HG03378 (cell line): ENCODE measurements around the gene CMIP.

ENCODE experiments used
- ATAC-seq: cut with Tn5 transposase; IDR thresholded peaks from one replicate; pipeline ENCODE4 v1.9.1; 2021; ENCODE audit warnings: mild to moderate bottlenecking, moderate library complexity; ENCODE audit not compliant: unreplicated experiment

The CMIP gene

DNA sequence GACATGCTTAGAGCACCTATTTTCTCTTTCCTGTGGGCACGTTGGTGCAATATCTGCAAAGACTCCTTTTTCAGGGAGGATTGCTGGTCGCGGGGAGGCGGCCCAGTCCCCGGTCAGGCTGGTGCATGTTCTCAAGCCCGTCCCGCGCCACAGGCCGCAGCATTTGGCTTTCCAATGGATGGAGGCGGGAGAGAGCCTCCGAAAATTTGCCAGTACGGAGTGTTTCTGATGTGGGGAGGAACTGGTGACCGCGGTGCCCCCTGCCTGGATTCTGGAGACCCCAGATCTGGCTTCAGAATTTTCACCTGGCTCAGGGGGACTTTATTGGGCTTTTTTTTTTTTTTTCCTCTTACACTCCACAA lies 2.3 kb downstream of the CMIP start:
- ATAC-seq = no peak

DNA sequence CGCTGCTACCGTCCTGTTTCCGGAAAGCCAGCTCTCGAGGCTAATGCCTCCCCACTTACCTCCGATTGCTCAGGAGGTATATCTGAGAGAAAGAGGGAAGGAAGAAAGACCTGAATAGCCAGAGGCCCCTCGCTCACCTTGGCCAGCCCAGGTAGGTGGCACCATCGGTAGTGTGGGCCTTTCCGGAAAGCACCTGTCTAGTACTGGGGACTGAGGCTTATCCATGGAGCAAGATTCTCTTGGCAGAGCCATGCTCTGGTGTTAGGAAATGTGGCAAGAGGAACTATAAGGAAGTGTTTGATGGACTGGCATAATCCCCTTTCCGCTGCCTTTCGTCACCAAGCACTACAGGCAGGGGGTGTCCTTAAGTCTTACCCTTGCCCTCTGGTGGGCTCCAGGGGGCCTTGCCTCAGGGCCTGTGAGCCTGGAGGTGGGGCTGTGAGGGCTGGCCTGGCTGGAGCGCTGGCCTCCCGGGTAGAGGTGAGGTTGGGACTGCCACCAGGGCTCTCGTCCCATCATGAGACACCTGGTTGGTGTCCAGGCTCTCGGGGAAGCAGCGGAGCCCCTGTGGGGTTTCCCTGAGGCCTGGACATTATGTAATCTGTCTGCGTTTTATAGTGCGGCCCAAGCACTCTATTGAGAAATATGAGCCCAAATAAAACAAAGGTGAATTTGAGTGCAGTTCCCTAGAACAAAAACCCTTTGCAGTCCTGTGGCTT lies 2.9 kb downstream of the CMIP start:
- ATAC-seq = no peak

DNA sequence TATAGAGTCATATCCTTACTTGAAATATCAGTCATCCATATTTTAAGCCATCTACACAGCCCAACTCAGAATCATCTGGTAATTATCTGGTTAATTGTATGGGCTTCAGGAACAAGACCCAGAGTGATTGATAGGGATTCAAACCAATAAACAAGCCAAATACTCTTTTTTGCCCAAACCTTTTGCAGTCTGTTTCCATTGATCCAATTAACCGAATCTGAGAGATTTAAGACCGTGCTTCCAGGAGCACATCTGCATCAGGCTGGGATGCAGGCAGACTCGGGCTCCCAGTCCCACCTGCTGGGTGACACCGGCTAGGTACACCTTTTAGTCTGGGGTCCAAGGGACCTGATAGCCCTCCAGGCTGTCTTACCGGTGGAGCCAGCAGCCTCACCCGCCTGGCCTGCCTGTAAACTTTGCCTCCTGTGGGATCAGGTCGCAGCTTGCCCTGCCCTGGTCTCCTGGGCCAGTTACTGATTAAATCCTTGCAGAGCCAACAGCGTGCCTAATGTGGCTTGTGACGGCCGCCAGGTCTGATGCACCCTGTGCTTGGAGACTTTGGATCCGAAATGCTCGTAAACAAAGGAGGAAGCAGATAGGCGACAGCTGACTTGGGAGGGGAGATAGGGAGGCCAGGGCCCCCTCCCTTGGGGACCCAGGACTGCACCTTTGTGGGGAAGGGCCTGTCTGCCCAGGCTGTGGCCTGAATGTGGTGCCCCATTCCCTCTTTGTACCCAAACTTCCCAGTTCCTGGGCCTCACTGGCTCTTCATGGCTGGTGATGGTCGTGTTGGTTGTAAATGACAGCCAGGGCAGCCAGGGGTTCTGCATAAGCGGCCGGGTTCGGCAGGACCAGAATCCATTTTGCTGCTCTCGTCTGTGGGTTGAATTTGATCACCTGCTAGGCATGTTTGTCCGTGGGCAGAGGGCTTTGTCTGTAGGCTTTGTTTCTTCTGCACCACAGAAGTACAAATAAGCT lies 3.8 kb downstream of the CMIP start:
- ATAC-seq = no peak

DNA sequence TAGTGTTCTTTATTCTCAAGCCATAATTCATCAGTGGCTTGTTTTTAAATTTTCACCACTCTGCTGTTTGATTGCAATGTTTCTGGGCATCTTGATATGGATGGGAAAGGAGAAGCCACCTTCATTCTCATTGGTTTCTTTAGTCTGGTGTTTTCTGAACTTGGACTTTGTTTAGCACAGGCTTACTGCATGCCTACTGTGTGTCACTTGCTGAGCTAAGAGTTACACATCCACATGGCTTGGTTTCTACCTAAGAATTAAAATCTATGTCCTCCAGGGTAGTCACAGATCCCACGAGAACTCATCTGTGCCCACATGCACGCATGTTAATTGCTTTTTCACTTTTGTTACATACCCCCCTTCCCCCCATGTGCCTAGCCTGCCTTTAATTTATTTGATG lies 4.6 kb downstream of the CMIP start:
- ATAC-seq = no peak

DNA sequence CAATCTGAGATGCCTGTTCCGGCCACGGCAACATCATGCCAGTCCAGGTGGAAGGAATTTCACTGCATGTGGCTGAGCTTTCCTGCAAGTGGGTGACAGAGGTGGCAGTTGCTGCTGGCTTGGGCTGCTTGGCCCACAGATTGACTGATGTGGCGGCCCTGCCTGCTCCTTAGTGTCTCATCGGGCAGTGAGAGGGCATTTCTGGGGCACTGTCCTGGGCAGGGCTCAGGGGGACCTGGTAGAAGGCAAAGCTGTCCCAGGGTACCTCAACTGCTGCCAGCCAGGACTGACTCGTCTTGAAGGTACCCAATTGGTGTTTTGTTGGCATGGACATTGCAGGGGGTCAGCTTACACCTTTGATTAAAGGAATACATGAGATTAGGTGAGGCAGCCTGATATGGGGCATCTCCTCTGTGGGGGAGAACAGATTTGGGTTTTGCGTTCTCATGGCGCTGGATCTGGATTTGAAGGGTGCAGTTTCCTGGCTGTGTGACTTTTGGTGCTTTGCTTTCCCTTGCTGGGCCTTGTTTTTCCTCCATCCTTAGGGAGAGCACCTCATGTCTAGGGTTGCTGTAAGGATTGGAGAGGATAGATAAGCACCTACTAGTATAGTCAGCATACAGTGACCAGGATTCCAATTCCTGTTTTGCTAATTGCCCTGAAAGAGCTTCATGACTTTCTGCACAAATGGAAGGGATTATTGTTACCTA lies 5.4 kb downstream of the CMIP start:
- ATAC-seq = no peak

DNA sequence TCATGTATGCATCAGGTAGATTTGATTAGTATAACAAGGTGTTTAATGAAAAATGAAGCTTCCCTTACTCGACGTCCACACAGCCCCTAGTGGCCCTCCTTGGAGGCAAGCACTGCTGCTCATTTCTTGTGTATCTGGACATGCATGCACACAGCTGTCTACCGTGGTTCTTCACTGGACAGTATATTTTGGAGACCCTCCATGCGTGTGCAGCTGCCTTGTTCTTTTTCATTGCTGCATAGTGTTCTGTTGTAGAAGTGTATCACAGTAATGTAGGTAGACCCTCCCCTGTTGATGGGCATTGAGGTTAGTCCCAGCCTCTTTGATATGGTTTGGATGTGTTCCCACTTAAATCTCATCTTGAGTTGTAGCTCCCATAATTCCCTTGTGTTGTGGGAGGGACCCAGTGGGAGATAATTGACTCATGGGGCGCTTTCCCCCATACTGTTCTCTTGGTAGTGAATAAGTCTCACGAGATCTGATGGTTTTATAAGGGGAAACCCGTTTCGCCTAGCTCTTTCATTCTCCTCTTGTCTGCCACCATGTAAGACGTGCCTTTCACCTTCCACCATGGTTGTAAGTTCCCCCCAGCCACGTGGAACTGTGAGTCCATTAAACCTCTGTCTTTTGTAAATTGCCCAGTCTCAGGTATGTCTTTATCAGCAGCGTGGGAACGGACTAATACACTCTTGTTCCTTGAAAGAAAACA lies 6.3 kb downstream of the CMIP start:
- ATAC-seq = no peak

DNA sequence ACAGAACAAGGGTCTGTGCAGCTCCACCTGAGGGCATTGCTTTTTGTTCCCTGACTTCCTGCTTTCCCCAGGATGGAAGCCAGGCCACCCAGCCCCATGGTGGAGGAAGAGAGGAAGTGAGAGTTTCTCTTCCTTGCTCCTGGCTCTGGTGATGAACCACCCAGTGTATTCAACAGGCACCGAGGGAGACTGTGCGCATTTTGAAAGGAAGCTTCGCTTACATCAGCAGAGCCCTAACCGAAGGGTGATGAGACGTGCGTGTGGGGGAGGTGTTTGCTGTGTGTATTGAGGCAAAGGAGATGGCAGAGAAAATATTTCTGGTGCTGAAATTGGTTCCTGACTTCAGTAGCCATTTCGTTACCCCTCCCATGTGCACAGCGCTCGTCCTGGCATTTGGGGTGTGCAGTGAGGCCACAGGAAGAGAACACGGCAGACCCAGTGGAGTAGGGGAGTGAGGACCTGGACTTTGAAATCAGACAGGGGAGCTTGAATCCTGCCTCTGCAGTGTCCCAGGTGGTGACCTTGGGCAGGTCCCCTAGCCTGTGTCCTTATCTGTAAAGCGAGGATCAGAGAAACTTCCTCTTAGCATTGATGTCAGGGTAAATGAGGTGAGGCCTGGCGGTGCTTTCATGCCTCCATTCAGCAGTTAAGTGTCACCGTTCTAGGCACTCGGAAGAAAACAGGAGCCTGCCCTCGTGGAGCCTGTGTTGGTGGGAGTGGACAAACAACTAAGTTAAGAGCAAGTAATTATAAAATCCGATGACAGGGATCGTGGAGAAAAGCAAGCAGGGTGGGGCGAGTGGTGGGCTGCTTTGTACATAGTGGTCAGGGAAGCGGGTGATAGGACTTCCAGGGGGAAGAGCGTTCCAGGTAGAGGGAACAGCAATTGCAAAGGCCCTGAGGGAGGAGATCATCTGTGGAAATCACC lies 7.4 kb downstream of the CMIP start:
- ATAC-seq = no peak

DNA sequence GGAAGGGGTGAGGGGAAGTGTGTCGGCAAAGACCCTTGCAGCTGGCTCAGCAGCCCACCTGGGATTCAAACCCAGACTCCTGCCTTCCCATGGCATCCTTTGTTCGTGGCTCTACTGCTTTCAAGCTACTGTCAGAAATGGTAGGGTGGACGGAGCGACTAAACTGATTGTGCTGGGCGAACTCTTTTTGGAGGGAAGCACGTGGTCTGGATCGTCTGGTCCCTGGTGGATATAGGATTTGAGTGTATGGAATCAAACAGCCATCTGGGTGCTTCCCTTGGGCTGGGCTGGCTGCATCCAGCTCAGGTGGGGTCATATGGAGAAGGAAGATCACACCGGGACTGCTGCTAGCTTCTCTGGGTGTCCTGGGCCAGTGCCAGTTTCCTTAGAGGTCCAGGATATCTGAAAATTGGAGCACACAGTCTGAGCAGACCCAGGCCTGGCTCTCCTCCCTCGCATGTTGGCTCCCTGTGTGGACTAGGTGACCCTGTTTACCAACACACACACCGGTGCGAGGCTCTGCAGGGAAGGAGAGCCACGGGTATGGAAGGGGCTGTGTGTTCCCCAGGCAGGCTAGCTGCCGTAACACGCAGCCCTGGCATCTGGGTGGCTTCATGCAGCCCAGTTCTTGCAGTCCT lies 8.6 kb downstream of the CMIP start:
- ATAC-seq = no peak

DNA sequence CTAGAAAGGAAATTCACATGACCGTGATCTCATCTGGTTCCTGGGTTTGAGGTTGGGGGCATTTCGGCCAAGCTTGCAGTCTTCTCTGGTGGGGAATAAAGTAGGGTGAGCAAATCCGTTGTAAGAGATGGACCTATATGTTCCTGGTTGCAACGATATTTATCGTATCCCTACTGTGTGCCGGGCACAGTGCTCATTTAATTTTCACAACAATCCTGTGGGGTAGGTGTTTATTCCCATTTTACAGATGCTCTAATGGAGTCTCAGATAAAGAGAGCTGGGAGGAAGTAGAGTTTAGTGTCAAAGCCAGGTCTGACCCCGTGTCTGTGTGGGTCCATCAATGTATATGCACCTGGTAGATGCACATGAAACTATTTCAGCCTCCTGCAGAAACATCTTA lies 9.4 kb downstream of the CMIP start:
- no peak for ATAC-seq

DNA sequence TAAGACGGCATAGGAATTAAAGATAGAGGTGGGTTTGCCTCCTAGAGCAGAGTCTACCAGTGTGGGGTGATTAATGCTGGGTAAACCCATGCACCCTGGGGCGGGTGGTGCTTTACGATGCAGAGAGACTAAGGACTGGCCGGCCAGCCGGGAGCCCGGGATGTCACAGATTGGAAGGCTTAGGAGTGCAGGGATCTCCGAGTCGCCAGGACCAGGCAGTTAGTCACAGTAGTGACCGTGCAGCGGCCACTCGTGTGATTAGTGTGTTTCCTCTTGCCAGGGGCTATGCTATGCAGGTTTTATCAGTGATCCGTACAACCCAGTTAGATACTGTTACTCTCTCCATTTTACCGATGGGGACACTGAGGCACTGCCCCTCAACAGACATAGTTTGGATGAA lies 10.4 kb downstream of the CMIP start:
- ATAC-seq = no peak

DNA sequence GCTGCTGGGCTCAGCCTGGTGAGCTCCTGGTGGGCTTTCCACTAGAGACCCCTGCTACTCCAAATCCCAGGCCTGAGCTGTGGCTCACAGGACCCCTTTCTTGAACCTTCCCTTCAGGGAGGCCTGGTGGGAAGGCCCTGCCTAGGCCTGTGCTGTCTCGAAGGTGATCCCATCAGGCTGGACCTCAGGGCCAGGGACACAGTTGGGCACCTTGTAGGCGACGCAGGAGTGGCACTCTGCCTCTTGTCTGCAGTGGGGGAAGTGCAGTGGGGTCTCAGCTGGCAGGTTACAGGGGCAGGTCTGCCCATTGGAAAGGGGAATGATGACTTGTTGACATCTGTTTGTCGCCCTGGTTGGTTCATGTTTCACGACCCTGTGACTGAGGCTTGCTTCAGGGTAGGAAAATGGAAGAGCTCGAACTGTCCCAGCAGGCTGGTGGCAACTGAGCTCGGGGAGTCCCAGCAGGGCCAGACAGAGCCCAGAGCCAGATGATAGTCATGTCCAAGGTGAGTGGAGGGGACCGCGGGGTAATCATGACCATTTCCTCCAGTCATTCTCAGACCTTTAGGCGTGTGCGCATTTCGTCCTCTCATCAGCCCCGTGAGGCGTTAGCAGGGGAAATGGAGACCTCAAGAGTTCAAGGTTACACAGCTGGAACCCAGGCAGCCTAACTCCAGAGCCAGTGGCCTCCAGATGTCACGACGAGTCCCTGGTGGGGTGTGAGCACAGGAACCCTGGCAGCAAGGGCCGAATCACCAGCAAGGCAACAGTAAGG lies 11.3 kb downstream of the CMIP start:
- ATAC-seq = no peak

DNA sequence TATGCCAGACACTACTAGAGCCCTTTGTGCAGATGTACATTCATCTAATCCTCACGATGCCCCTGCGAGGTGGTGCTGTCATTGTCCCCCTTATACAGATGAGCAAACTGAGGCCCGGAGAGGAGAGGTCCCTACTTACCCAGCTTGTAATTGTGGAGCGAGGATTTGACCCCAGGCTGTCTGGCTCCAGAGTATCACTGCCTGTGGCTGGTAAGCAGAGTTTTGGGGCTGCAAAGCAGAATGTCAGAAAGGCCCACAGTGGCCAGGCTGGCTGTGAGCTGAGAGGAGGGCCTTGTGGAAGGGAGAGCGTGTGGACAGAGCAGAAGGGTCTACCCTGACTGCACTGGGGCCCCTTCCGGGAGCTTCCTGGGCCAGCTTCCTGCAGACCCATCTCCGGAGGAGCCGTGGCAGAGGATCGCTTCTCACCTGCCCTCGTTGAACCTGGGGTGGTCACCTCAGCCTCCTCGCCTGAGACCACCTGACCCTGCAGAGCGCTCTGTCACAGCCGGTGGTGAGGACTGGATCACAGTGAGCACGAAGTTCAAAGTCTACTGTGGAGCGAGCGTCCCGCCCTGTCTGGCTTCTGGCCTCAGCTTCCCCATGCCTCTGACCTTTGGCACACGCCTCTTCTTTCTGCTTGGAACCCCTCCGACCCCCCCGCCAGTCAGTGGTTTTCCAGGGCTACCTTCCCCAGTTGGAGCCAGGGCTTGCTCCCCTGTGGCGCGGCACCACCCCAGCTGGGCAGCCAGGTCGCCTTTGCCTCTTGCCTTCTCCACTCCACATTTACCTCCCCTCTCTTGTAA lies 12.1 kb downstream of the CMIP start:
- no peak for ATAC-seq

DNA sequence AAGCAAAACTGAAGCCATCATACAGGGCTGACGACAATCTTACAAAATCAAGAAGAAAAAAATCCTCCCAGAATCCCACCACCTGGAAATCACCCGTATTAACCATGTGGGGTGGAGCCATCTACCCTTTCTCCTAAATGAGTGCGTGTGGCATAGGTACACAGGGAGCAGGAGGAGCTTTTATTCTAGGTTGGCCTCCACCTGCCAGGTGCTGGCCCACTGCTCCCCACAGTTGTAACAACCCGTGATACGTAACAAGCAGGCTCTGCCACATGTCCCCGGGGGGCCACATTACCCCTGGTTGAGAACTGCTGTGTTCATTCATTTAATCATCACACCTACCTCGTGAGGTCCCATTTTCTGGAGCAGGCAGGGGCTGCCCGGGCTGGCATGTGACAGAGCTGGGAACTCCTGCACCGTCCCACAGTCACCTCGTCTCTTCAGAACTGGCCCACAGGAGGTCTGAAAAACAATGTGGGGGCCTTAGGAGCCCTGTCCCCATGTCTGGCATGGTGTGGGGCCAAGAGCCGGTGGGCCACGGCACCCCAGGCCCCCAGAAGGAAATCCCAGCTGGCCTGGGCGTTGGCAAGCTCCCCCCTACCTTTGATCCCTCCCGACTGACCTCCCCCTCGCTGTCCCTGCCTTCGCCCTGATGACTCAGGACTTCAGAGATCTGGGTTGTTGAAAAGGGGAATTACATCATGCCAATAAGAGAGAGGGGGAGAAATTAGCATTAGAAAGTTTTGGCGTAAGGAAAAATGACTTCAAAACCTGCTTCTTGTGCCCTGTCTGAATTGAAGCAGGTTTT lies 12.9 kb downstream of the CMIP start:
- no peak for ATAC-seq

DNA sequence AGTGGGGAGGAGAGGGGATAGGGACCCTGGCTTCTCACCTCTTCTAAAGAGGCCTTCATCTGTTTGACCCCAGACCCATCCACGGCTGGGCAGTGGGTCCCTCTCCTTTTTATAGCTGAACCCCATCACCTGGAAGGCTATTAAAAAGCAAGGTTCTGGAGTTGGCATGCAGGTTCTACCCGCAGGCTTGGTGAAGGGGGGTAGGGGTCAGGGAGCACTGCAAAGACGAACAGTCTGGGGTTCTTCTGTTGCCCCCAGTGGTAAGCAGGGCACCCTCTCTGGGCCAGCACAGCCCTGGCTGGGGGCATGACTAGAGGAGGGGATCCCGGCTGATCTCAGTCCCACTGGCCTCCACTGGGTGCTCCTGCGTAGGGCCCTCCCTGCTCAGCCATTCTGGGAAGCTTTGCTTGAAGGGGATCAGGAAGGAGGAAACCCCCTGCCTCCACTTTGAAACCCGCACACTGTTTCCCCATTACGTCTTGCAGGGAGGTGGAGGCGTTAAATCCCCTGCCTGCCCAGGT lies 13.6 kb downstream of the CMIP start:
- no peak for ATAC-seq

DNA sequence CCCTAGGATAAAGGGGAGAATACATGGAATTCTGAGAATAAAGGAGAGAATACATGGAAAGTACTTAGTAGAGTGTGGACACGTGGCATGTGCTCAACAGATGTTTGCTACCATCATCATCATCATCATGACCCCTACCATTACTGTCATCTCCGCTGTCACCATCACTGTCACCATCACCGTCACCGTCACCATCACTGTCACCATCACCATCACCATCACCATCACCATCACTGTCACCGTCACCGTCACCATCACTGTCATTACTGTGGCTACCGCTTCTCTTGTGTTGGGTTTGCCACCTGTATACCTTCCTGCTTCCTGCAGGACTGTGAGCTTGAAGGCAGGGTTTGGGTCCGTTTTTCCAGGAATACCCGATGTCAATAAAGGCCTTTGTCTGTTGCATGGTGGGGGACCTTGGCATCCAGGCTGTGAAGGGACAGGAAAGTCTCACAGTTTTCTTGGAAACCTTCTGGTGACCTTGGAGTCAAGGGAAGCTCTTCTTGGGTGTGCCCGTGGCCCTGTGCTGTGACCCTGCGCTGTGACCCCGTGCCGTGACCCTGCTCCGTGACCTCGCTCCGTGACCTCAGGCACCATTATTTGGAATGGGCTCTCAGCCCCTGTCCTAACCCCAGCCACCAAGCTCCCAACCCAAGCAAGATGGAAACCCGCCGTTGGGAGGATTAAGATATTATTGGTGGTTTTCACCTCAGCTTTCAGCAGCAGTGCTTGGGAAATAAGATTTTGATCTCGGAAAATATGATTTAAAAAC lies 14.4 kb downstream of the CMIP start:
- ATAC-seq = no peak

DNA sequence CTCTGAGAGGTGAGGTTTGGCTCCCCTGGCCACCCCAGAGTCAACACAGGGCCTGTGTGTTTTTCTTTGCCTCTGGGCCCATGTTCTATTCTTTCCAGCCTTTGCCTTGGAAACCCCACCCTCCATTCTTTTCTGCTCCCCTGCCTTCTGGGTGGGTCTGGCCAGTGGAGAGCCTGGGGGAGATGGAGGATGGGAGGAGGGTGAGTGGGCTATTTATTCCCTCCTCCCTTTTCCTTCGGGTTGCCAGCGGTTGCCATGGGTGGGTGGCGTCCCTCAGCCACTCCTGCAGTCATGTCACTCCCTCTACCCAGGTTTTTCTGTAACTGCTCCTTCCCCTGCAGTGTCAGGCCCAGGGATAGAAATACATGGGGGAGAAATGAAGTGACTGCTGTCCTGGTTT lies 15.5 kb downstream of the CMIP start:
- ATAC-seq = no peak
